OCI-LY7 (cell line): ENCODE measurements around the gene CAPS.

Experiments
- CTCF ChIP-seq: fragments of 200-600 bp; sonication (generic); conservative IDR thresholded peaks from 2 replicates; pipeline ENCODE4 v1.5.1; 2014; ENCODE audit warnings: mild to moderate bottlenecking, antibody characterized with exemption, low read length, moderate library complexity, mixed read lengths
- EZH2phosphoT487 ChIP-seq: fragments of 200-600 bp; sonication (generic); IDR thresholded peaks from 2 replicates; pipeline ENCODE4 v1.6.1; 2018; ENCODE audit warnings: low read depth, borderline replicate concordance, mild to moderate bottlenecking, mixed run types, antibody characterized with exemption, low read length, moderate library complexity, mixed read lengths

GRCh38 chr19:5929179-5929578 is 15.1 kb downstream of the CAPS start:
- TF ChIP-seq CTCF (no peak), EZH2phosphoT487 (no peak)
